LNCAP (cell line): ENCODE results near the gene MAP3K5.

Experiments
- TF ChIP-seq, protein P1 (sequence below): fragments of 450-650 bp; IDR thresholded peaks from 2 replicates; pipeline ENCODE4 v1.5.1; 2017; ENCODE audit warnings: mild to moderate bottlenecking

MAP3K5 gene

DNA sequence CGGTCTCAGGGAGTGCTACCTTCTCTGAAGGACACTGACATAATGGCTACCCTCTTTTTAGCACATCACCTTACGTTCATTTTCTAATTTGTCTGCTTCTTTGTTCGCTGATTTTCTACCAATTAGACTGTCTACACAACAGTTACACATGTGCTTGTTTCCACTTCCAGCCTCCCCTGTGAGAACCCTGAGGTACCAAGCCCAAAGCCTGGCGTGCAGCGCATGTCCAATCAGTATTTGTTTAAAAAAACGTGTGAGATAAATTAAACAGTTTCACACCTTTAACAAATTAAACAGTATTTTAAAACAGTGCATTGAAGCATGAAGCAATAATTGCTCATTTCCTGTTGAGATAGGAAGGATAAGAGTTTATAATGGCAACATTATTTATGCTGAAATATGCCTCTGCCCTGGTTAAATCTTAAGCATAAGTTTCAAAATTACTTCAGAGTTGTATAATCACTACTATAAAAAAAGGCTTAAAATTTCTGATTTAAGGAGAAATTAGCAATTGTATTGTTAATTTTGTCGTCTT is 88.9 kb downstream of the MAP3K5 start:
- TF ChIP-seq, protein P1, sequence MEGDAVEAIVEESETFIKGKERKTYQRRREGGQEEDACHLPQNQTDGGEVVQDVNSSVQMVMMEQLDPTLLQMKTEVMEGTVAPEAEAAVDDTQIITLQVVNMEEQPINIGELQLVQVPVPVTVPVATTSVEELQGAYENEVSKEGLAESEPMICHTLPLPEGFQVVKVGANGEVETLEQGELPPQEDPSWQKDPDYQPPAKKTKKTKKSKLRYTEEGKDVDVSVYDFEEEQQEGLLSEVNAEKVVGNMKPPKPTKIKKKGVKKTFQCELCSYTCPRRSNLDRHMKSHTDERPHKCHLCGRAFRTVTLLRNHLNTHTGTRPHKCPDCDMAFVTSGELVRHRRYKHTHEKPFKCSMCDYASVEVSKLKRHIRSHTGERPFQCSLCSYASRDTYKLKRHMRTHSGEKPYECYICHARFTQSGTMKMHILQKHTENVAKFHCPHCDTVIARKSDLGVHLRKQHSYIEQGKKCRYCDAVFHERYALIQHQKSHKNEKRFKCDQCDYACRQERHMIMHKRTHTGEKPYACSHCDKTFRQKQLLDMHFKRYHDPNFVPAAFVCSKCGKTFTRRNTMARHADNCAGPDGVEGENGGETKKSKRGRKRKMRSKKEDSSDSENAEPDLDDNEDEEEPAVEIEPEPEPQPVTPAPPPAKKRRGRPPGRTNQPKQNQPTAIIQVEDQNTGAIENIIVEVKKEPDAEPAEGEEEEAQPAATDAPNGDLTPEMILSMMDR: no peak

DNA sequence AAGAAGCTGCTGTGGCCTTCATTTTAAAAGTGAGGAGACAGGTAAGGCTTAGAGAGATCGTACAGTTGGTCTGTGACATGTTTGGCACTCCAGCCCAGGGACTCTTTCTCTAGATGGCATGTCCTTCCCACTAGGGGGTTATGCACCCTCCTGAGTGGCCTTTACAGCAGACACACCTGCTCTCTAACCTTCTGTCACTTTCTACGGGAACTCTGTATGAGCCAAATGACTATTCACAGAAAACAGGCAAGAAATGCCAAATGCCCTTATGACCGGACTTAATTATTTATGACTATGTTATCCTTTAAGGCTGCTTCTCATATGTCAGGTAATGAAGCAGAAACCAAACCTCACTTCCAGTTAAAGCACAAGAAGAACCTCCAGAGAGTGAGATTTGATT is 91.2 kb downstream of the MAP3K5 start:
- TF ChIP-seq, protein P1: no peak

DNA sequence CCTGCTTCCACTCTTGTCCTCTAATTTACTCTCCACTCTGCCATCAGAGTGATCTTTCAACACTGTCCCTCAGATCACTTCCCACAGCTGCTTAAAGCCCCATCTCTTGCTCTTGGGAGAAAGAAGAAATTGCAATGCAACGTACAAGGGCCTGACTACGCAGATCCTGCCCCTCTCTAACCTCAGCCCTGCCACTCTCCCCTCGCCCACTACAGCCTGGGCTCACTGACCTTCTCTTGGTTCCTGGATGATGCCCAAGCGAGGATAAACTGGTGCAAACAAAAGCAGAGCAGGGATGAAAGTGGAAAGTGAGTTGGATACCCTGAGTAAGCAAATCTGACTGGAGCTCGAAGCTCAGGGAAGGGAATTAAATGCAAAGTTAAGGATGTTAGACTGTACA is 92.9 kb downstream of the MAP3K5 start:
- TF ChIP-seq, protein P1: no peak

DNA sequence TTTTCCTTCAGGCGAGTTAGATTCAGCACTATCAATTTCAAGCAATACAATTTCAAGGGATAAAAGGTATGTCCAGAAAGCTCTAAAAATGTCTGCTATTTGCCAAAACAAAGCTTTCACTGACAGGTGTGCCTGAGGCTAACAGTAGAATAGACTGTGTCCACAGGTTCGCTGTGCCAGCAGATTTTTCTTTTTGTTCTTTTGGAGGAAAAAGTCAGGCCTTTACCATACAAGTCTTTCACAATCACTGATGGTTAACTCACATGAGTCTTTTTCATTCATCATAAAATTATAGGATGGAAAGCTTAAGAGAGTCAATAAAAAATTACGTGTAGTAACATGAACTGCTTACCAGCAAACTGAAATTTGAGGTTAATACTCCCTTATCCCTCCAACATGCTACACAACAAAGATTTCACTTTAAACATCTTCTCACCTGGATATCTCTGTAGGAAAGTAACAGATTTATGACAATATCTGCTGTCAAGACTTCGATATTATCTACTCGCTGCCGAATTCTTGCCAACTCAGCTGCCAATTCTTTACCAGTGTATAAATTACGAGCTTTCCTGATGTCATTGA is 95.4 kb downstream of the MAP3K5 start:
- TF ChIP-seq, protein P1: no peak

DNA sequence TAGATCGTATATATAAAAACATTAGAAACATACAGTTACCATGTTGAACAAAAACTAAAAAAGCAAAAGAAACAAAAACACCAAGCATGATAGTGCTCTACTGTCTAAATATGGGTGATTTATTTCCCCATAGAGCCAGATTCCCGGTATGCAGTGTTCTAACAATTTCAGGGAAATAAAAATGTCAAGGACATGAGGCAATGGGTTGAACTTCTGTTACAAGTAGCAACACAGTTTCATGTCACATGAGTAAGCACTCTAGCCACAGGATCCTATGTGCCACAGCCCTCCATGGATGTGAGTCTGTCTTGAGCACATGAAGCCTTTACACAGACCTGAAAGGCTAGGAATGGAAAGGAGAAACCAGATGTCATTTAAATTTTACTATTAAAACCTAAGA is 96.0 kb downstream of the MAP3K5 start:
- TF ChIP-seq, protein P1: no peak

DNA sequence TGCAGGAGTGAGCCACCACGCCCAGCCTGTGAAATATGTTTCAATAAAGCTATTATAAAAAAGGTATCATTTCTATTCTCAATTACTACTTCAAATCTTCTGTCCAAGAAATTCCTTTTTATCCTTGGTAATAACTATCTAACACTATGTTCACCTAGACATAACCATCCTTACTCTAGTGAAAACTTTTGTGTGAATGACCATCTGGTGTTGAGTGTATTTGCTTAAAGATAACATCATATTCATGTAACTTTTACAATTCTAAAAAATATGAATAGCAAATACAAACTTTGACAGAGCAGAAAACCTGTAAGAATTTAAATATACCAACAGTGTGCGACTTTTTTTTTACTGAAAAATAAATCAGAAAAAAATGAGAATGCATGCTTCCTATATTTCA is 96.9 kb downstream of the MAP3K5 start:
- TF ChIP-seq, protein P1: no peak

DNA sequence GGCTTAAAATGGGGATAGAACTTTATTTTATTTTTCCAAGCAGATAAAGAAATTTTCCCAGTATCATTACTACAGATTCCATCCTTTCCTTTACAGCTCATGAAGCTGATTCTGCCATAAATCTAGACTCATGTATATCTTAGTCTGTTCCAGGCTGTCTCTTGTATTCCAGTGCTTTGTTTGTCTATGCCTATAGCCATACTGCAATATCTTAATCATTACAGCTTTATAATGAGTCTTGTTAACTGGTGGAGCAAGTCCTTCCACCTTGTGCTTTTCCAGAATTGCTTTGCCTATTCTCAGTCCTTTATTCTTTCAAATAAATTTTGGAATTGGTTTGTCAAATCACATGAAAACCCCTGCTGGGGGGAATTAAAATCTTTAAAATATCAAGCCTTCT is 99.2 kb downstream of the MAP3K5 start:
- TF ChIP-seq, protein P1: no peak
